ENCODE measurements around the gene LBHD1.

LBHD1 gene

GRCh38 chr11:62613291-62613778 is 58.7 kb downstream of the LBHD1 start:
- no peak for DNase-seq
